Measurements from ENCODE around the gene CNKSR2. TPM values are rescaled to one million over a fixed set of nuclear protein-coding genes. Genes with fewer than 3 reads are reported as not detected.

CNKSR2 gene
- total and polyA plus RNA-seq, 2 of the 13 experiments (the other 11 are each of a cell fraction or from before 2014, with no cell fraction given) = not detected

- no peaks in the 10 kb centered on the region for H3K27me3 ChIP-seq (ENCODE audit: control insufficient read depth in 1 of 2, insufficient read depth in 2 of 2, low read length in 2 of 2)
- WGBS (ENCODE audit: low lambda C conversion rate) = 4% methylated on average over 3 of the region's 3 CpGs
- FAIRE-seq = no peak
- H4K20me1 ChIP-seq (ENCODE audit: insufficient read depth, low read length) = no peaks in the 10 kb centered on the region
- intact Hi-C loops (cut with micrococcal nuclease; ENCODE audit: unreplicated experiment) = no loop called here
- H3K4me2 ChIP-seq (ENCODE audit: low read depth, low read length) = no peak overlapping the region
- no peak for DNase-seq (ENCODE audit: low spot score)
- H3K9ac ChIP-seq (ENCODE audit: insufficient read depth, low read depth, low read length) = no peak overlapping the region
- no peak overlapping the region for H3K4me3 ChIP-seq (replicated peaks in 1 of 3; ENCODE audit: insufficient read depth in 1 of 3, low read depth in 2 of 3, low read length in 3 of 3)
- ATAC-seq = no peak
- H3K79me2 ChIP-seq (ENCODE audit: insufficient read depth, low read length) = no peaks in the 10 kb centered on the region
- ChIA-PET CTCF (ENCODE audit: low intra/inter-chr PET ratio, low total read pairs) (no interaction called here), POLR2A (no interaction called here)
- H3K9me3 ChIP-seq (ENCODE audit: low read length) = no peaks in the 10 kb centered on the region
- in situ Hi-C loops (cut with HindIII; ENCODE audit: extremely low pct_ligation_motif_present, low pct_unique_long_range_greater_than_20kb) = no loop called here
- BruUV-seq (replicated peaks) = no TSS peak
- no peaks in the 10 kb centered on the region for H3K4me1 ChIP-seq (ENCODE audit: insufficient read depth, low read length)
- no peaks in the 10 kb centered on the region for H3K36me3 ChIP-seq (replicated peaks in 1 of 2; ENCODE audit: control insufficient read depth in 1 of 2, insufficient read depth in 2 of 2, low read length in 2 of 2)
- no peak overlapping the region for H2AFZ ChIP-seq (ENCODE audit: low read length)
- no peak overlapping the region for H3K27ac ChIP-seq (ENCODE audit: extremely low read length, insufficient read depth, low read length)
- no peak for TF ChIP-seq ZNF121 (CRISPR knock-in tag; IDR thresholded peaks at IDR 0.05)
- no peak for TF ChIP-seq DPF2 (CRISPR knock-in tag; IDR thresholded peaks at IDR 0.05; ENCODE audit: borderline replicate concordance, low read depth)
- TF ChIP-seq IRX3 (CRISPR knock-in tag; IDR thresholded peaks at IDR 0.05; ENCODE audit: borderline replicate concordance, low read depth) = no peak
- TF ChIP-seq ZNF253 (CRISPR knock-in tag; IDR thresholded peaks at IDR 0.05; ENCODE audit: borderline replicate concordance) = no peak
- TF ChIP-seq ATF2 (CRISPR knock-in tag; IDR thresholded peaks at IDR 0.05) = no peak
- TF ChIP-seq HIC2 (CRISPR knock-in tag; IDR thresholded peaks at IDR 0.05; ENCODE audit: low read depth) = no peak
- TF ChIP-seq TEF (CRISPR knock-in tag; IDR thresholded peaks at IDR 0.05) = no peak
- no peak for TF ChIP-seq ZSCAN21 (CRISPR knock-in tag; IDR thresholded peaks at IDR 0.05; ENCODE audit: borderline replicate concordance)
- no peak for TF ChIP-seq MEIS1 (CRISPR knock-in tag; IDR thresholded peaks at IDR 0.05; ENCODE audit: borderline replicate concordance)
- no peak for TF ChIP-seq CREB3 (CRISPR knock-in tag; IDR thresholded peaks at IDR 0.05)
- no peak for TF ChIP-seq IKZF5 (CRISPR knock-in tag; IDR thresholded peaks at IDR 0.05)
- TF ChIP-seq ZMAT5 (CRISPR knock-in tag; IDR thresholded peaks at IDR 0.05; ENCODE audit: borderline replicate concordance, low read depth) = no peak
- no peak for TF ChIP-seq JUNB (CRISPR knock-in tag; IDR thresholded peaks at IDR 0.05; ENCODE audit: borderline replicate concordance)
- TF ChIP-seq SP5 (CRISPR knock-in tag; IDR thresholded peaks at IDR 0.05; ENCODE audit: borderline replicate concordance, low read depth) = no peak
- no peak for TF ChIP-seq ZNF264 (CRISPR knock-in tag; IDR thresholded peaks at IDR 0.05)
- TF ChIP-seq THAP7 (CRISPR knock-in tag; IDR thresholded peaks at IDR 0.05) = no peak
- TF ChIP-seq ZNF274 (CRISPR knock-in tag; IDR thresholded peaks at IDR 0.05) = no peak
- no peak for TF ChIP-seq ZFP41 (CRISPR knock-in tag; IDR thresholded peaks at IDR 0.05; ENCODE audit: borderline replicate concordance)
Observed at GRCh38 chrX:21586001-21586400, 211.8 kb downstream of the CNKSR2 start.

Data from HepG2 (cell line).